Activated CD4-positive, alpha-beta T cell treated with anti-CD3 and anti-CD28 coated beads, Interleukin-2, amount 10 ng/mL, durations not matched to agents 24 days and 14 days (primary cell): Measurements from ENCODE around the gene MLH3. TPM values are rescaled to one million over a fixed set of nuclear protein-coding genes. Genes with fewer than 3 reads are reported as not detected.
"Not testable (repeated sequence)": the region's sequence is repeated elsewhere in the genome, so short reads cannot be mapped to it uniquely, and the experiment has no call there.

ENCODE experiments used
- DNase-seq: peaks from one replicate; pipeline ENCODE4 v3.0.0; 2022
- H3K27ac Mint-ChIP-seq: one replicate; pipeline ENCODE4 v1.8.0; 2022; ENCODE audit warnings: mild to moderate bottlenecking, mixed read lengths
- H3K27me3 Mint-ChIP-seq: one replicate; pipeline ENCODE4 v1.8.0; 2022; ENCODE audit warnings: mixed read lengths
- H3K36me3 Mint-ChIP-seq: one replicate; pipeline ENCODE4 v1.8.0; 2022; ENCODE audit warnings: low read depth, mild to moderate bottlenecking, mixed read lengths
- H3K4me1 Mint-ChIP-seq: one replicate; pipeline ENCODE4 v1.8.0; 2021; ENCODE audit warnings: mixed read lengths
- H3K4me3 Mint-ChIP-seq: one replicate; pipeline ENCODE4 v1.8.0; 2022; ENCODE audit warnings: mild to moderate bottlenecking, moderate library complexity, mixed read lengths
- H3K9me3 Mint-ChIP-seq: one replicate; pipeline ENCODE4 v1.8.0; 2021; ENCODE audit warnings: mixed read lengths
- intact Hi-C: fragments of 100-400 bp; cut with micrococcal nuclease; formaldehyde crosslinking; loops from one replicate; pipeline ENCODE4 v1.15.1; 2023
- total RNA-seq: library from RNA; stranded (reverse); gene quantifications from 2 replicates; pipeline ENCODE4 v1.2.3, GENCODE V29; 2022

Gene MLH3
- total RNA-seq, 1 donor from 2014 or later = 28.3 TPM

DNA sequence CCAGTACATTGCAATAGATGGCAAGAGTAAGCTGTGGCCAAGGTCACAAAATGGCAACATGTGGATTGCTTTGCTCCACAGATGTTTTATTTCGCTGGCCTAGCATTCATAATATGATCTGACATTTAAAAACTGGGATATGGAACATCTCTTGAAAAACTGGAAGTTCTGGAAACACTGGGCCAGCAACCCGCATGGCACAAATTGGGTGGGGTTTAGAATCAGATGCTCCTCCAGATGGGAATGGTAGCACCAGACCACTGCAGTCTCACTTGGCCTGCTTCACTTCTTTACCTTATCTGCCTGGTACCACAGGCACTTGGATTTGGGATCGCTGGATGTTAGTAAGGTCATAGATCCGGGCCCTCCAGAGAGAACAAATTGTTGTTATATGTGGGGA is 28.3 kb upstream of the MLH3 start:
- Mint-ChIP-seq H3K27ac (no peak overlapping the region), H3K4me3 (no peak overlapping the region), H3K27me3 (no peaks in the 10 kb centered on the region), H3K9me3 (no peaks in the 10 kb centered on the region), H3K36me3 (peaks cover 22% of the 10 kb centered on the region), H3K4me1 (peaks cover 2% of the 10 kb centered on the region)
- no peak for DNase-seq
- intact Hi-C loops = no loop called here

GRCh38 chr14:75077794-75078193 is 26.5 kb upstream of the MLH3 start:
- Mint-ChIP-seq H3K4me3 (no peak overlapping the region), H3K27me3 (no peaks in the 10 kb centered on the region), H3K27ac (no peak overlapping the region), H3K36me3 (peaks cover 11% of the 10 kb centered on the region), H3K9me3 (no peaks in the 10 kb centered on the region), H3K4me1 (peaks cover 2% of the 10 kb centered on the region)
- intact Hi-C loops = no loop called here
- no peak for DNase-seq

GRCh38 chr14:75070383-75070782 is 19.1 kb upstream of the MLH3 start:
- intact Hi-C loops = no loop called here
- no peaks in the 10 kb centered on the region for H3K36me3 Mint-ChIP-seq
- no peak for DNase-seq
- peaks cover 7% of the 10 kb centered on the region for H3K4me1 Mint-ChIP-seq
- no peaks in the 10 kb centered on the region for H3K27me3 Mint-ChIP-seq
- no peak overlapping the region for H3K27ac Mint-ChIP-seq
- H3K9me3 Mint-ChIP-seq = no peaks in the 10 kb centered on the region
- H3K4me3 Mint-ChIP-seq = peak overlapping the region; percentile 14

GRCh38 chr14:75069811-75070145 is 18.5 kb upstream of the MLH3 start:
- intact Hi-C loops = loop anchor here (2.0 to 10.0 kb wide), 3 partner anchors 19 to 205 kb away; partner anchors contain the start of genes EIF2B2 and MLH3
- peak overlapping the region; percentile 88 for H3K27ac Mint-ChIP-seq
- no peak overlapping the region for H3K4me3 Mint-ChIP-seq
- H3K9me3 Mint-ChIP-seq = no peaks in the 10 kb centered on the region
- no peaks in the 10 kb centered on the region for H3K27me3 Mint-ChIP-seq
- peaks cover 7% of the 10 kb centered on the region for H3K4me1 Mint-ChIP-seq
- no peaks in the 10 kb centered on the region for H3K36me3 Mint-ChIP-seq
- no peak for DNase-seq

DNA sequence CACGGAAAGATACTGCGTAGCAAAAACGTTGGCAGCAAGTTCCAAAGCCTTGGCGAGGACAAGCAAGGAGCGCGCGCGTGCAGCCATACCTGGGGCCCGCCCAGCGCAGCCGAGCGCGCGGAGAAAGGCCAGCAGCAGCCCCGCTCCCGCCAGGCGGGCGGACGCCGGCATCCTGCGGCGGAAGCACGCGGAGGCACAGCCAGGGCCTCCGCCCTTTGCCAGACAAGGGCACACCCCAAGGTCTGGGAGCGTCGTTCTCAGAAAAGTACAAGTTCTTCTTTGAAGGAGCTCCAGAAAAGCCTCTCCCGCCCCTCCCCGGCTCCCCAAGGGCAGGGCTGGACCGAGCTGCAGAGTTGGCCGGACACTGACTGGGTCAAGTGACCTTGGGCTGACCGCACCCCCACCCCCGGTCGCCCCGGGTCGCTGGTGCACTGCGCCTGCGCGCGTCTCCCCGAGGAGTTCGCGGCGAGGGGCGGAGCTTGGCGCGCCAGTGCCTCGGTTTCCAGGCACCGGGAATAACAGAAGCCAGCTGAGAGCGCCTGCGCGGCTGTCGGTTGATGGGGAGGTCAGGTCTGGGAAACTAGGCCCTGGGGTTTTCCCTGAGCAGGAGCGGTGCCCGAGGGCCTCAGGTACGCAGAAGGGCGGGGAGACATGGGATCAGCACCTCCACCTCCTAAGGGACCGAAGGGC is 18.0 kb upstream of the MLH3 start, which contains the start of gene ZC2HC1C:
ZC2HC1C (plus strand) TSS at position 521 of the 690 bp plus-strand sequence. CDS start 933 bp downstream, outside the sequence.
- Mint-ChIP-seq H3K27ac (peak within 1 kb of the TSS; percentile 88), H3K4me3 (peak within 1 kb of the TSS; percentile 14), H3K36me3 (no peaks in the 10 kb centered on the region), H3K4me1 (peaks cover 8% of the 10 kb centered on the region), H3K9me3 (no peaks in the 10 kb centered on the region), H3K27me3 (no peaks in the 10 kb centered on the region)
- DNase-seq = peak; percentile 91
- intact Hi-C loops = loop anchor here (2.0 to 10.0 kb wide), 3 partner anchors 18 to 204 kb away; partner anchors contain the start of genes EIF2B2 and MLH3

DNA sequence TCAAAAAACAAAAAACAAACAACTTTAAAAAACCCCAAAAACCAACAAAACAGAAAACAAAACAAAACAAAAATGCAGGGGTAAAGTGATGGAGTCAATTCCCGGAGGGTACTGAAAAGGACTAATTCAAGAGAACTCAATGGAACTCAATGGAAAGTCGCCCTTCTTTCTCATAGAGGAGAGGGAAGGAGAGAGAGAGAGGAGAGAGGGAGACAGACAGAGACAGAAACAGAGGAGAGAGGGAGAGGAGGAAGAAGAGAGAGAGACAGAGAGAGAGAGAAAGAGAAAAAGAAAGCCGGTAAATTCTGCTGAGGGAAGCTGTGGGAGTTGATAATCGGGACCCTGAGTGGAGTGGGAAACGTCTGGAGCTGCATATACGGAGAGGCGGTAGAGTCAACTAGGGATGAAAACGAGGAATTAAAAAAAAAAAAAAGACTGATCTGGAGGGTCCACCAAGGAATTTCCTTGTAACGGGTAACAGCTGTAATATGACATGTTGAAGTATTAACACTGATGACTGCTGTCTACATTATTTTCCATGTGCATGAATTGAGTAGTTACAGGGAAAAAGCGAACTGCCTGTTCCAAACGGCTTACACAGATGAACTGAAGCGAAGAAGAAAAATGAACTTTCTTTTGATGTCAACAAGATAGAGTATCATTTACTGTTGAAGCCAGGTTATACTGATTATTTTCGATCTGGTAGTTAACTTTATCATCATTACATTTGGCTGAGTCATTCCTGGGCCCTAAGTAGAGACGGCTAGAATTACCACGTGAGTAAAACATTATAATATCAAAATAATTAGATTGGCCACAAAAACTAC is 17.2 kb upstream of the MLH3 start:
- Mint-ChIP-seq H3K4me3 (no peak overlapping the region), H3K27me3 (no peaks in the 10 kb centered on the region), H3K36me3 (peaks cover 2% of the 10 kb centered on the region), H3K4me1 (peaks cover 12% of the 10 kb centered on the region), H3K9me3 (no peaks in the 10 kb centered on the region), H3K27ac (no peak overlapping the region)
- intact Hi-C loops = loop anchor here (2.0 to 10.0 kb wide), 3 partner anchors 18 to 204 kb away; partner anchors contain the start of genes EIF2B2 and MLH3
- DNase-seq = no peak

DNA sequence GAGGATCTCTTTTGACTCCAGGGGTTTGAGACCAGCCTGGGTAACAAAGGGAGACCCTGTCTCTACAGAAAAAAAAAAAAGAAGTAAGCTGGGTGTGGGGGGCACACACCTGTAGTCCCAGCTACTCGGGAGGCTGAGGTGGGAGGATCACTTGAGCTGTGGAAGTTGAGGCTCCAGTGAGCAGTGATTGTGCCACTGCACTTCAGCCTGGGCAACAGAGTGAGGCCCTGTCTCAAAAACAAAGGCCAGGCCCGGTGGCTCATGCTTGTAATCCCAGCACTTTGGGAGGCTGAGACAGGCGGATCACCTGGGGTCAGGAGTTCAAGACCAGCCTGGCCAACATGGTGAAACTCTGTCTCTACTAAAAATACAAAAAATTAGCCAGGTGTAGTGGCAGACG is 16.5 kb upstream of the MLH3 start:
- H3K9me3 Mint-ChIP-seq, DNase-seq, H3K36me3 Mint-ChIP-seq, H3K4me3 Mint-ChIP-seq, H3K27me3 Mint-ChIP-seq, H3K27ac Mint-ChIP-seq: not testable (repeated sequence)
- peaks cover 19% of the 10 kb centered on the region for H3K4me1 Mint-ChIP-seq
- intact Hi-C loops = loop anchor here (2.0 to 10.0 kb wide), 3 partner anchors 17 to 203 kb away; partner anchors contain the start of genes EIF2B2 and MLH3

- intact Hi-C loops = loop anchor here (10.0 kb wide), 1 partner anchor 202 kb away; no protein-coding TSS in a partner anchor
- Mint-ChIP-seq H3K36me3 (peaks cover 2% of the 10 kb centered on the region), H3K27me3 (no peaks in the 10 kb centered on the region), H3K9me3 (no peaks in the 10 kb centered on the region), H3K4me1 (peaks cover 18% of the 10 kb centered on the region), H3K27ac (no peak overlapping the region), H3K4me3 (no peak overlapping the region)
- no peak for DNase-seq
These were observed 15.9 kb upstream of the MLH3 start for GRCh38 chr14:75067212-75067611.

- H3K27ac Mint-ChIP-seq = no peak overlapping the region
- DNase-seq = no peak
- peaks cover 2% of the 10 kb centered on the region for H3K36me3 Mint-ChIP-seq
- intact Hi-C loops = loop anchor here (10.0 kb wide), 1 partner anchor 202 kb away; no protein-coding TSS in a partner anchor
- H3K27me3 Mint-ChIP-seq = no peaks in the 10 kb centered on the region
- H3K9me3 Mint-ChIP-seq = no peaks in the 10 kb centered on the region
- H3K4me3 Mint-ChIP-seq = no peak overlapping the region
- H3K4me1 Mint-ChIP-seq = peaks cover 20% of the 10 kb centered on the region
These were observed 15.4 kb upstream of the MLH3 start for GRCh38 chr14:75066691-75067090.

DNA sequence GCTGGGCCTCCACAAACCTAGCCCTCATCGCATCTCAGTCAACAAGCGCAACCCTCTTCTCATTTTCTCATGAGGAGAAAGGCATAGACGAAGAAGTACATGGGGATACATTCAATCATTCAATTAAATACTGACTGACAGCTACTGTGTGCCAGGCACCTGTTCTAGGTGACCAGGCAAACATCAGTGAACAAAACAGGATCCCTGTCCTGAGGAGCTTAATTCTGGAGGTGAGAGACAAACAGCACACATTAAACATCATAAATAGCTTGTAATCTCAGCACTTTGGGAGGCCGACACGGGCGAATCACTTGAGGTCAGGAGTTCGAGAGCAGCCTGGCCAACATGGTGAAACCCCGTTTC is 12.9 kb upstream of the MLH3 start:
- no peaks in the 10 kb centered on the region for H3K27me3 Mint-ChIP-seq
- no peaks in the 10 kb centered on the region for H3K9me3 Mint-ChIP-seq
- intact Hi-C loops = loop anchor here (2.0 to 10.0 kb wide), 2 partner anchors 63 to 199 kb away; partner anchors contain the start of gene NEK9
- H3K27ac Mint-ChIP-seq = peak overlapping the region; percentile 97
- H3K36me3 Mint-ChIP-seq = peaks cover 23% of the 10 kb centered on the region
- H3K4me1 Mint-ChIP-seq = peaks cover 33% of the 10 kb centered on the region
- no peak for DNase-seq
- peak overlapping the region; percentile 100 for H3K4me3 Mint-ChIP-seq

DNA sequence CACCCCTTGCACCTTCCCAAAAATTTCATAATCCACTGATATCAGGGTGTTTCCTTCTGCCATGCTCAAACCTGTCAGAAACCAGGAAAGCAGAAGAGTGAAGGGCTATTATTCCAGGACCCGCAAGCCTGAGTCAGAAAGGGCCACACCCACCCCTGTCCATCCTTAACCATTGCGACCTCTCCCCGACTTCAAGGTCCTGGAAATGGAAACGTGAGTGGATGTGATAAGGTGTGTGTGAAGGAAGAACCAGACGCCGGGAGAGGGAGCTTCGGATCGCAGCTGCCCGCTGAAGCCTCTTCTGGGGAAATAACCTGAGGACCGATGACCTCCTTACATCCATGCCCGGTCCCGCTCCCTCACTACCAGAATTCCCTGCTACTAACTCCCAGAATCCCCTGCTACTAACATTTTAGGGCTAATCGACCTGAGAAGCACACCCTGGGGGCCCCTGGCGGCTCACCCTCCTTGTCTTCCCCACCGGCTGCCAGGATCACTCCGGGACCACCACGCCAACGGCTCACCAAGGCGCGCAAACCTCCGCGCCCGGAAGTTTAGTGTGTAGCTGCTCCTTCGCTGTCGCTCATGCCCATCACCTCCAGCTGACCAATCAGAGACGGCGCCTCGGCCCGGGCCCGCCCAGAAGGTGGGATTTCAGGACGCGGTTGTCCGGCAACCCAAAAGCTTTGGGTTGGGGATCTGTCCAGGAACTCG is 12.4 kb upstream of the MLH3 start, which contains the start of gene ACYP1:
ACYP1 (minus strand) TSS at position 534 of the 714 bp plus-strand sequence; CDS start at position 63, 471 bp downstream.
- H3K4me3 Mint-ChIP-seq = peak within 1 kb of the TSS; percentile 100
- DNase-seq = peak; percentile 98
- peaks cover 25% of the 10 kb centered on the region for H3K36me3 Mint-ChIP-seq
- H3K9me3 Mint-ChIP-seq = no peaks in the 10 kb centered on the region
- intact Hi-C loops = loop anchor here (2.0 to 10.0 kb wide), 2 partner anchors 63 to 199 kb away; partner anchors contain the start of gene NEK9
- peak within 1 kb of the TSS; percentile 97 for H3K27ac Mint-ChIP-seq
- H3K27me3 Mint-ChIP-seq = no peaks in the 10 kb centered on the region
- H3K4me1 Mint-ChIP-seq = peaks cover 33% of the 10 kb centered on the region

GRCh38 chr14:75063013-75063412 is 11.7 kb upstream of the MLH3 start:
- Mint-ChIP-seq H3K36me3 (peaks cover 29% of the 10 kb centered on the region), H3K4me1 (peaks cover 33% of the 10 kb centered on the region), H3K9me3 (no peaks in the 10 kb centered on the region), H3K27me3 (no peaks in the 10 kb centered on the region), H3K27ac (peak overlapping the region; percentile 97), H3K4me3 (peak overlapping the region; percentile 100)
- peak; percentile 63 for DNase-seq
- intact Hi-C loops = loop anchor here (10.0 kb wide), 1 partner anchor 198 kb away; no protein-coding TSS in a partner anchor

GRCh38 chr14:75060420-75060819 is 9.2 kb upstream of the MLH3 start:
- DNase-seq = no peak
- H3K9me3 Mint-ChIP-seq = no peaks in the 10 kb centered on the region
- H3K36me3 Mint-ChIP-seq = peaks cover 41% of the 10 kb centered on the region
- H3K4me1 Mint-ChIP-seq = peaks cover 37% of the 10 kb centered on the region
- intact Hi-C loops = loop anchor here (10.0 kb wide), 1 partner anchor 196 kb away; no protein-coding TSS in a partner anchor
- H3K27me3 Mint-ChIP-seq = no peaks in the 10 kb centered on the region
- no peak overlapping the region for H3K27ac Mint-ChIP-seq
- no peak overlapping the region for H3K4me3 Mint-ChIP-seq
